Mesendoderm (in vitro differentiated cells): ENCODE data around the gene PRM2.

Experiments
- DNase-seq: peaks from one replicate; pipeline ENCODE4 v3.0.0; 2013
- H2AK5ac ChIP-seq: 2 replicates; pipeline ENCODE4 v1.6.1; 2013; ENCODE audit warnings: low read length, inconsistent platforms
- H2BK120ac ChIP-seq: 2 replicates; pipeline ENCODE4 v1.6.1; 2013; ENCODE audit warnings: low read depth, mild to moderate bottlenecking, low read length, moderate library complexity, mixed read lengths
- H2BK15ac ChIP-seq: replicated peaks from 2 replicates; pipeline ENCODE4 v1.6.1; 2013; ENCODE audit warnings: low read depth, mild to moderate bottlenecking, moderate library complexity
- H2BK5ac ChIP-seq: 2 replicates; pipeline ENCODE4 v1.6.1; 2013; ENCODE audit warnings: low read length, inconsistent platforms
- H3K18ac ChIP-seq: 2 replicates; pipeline ENCODE4 v1.6.1; 2013; ENCODE audit warnings: mild to moderate bottlenecking, low read length, mixed read lengths
- H3K23ac ChIP-seq: one replicate; pipeline ENCODE4 v1.6.1; 2013; ENCODE audit warnings: low read length
- H3K27ac ChIP-seq: 2 replicates; pipeline ENCODE4 v1.5.1; 2013; ENCODE audit warnings: low read depth, mild to moderate bottlenecking, inconsistent platforms, low read length, moderate library complexity
- H3K27me3 ChIP-seq: 2 replicates; pipeline ENCODE4 v1.6.1; 2013; ENCODE audit warnings: low read length, control low read depth, mild to moderate bottlenecking, inconsistent platforms; ENCODE audit not compliant: insufficient read depth, poor library complexity
- H3K36me3 ChIP-seq: 2 replicates; pipeline ENCODE4 v1.6.1; 2013; ENCODE audit warnings: low read length, inconsistent platforms; ENCODE audit not compliant: control insufficient read depth, insufficient read depth
- H3K4ac ChIP-seq: one replicate; pipeline ENCODE4 v1.6.1; 2013; ENCODE audit warnings: low read depth, mild to moderate bottlenecking, low read length, moderate library complexity
- H3K4me1 ChIP-seq: 2 replicates; pipeline ENCODE4 v1.6.1; 2013; ENCODE audit warnings: low read depth, low read length, inconsistent platforms; ENCODE audit not compliant: control insufficient read depth
- H3K4me2 ChIP-seq: 2 replicates; pipeline ENCODE4 v1.6.1; 2013; ENCODE audit warnings: low read length
- H3K4me3 ChIP-seq: 2 replicates; pipeline ENCODE4 v1.5.1; 2013; ENCODE audit warnings: mild to moderate bottlenecking, low read length
- H3K56ac ChIP-seq: one replicate; pipeline ENCODE4 v1.6.1; 2013; ENCODE audit warnings: low read length
- H3K79me1 ChIP-seq: 2 replicates; pipeline ENCODE4 v1.6.1; 2013; ENCODE audit warnings: low read length, inconsistent platforms
- H3K79me2 ChIP-seq: 2 replicates; pipeline ENCODE4 v1.6.1; 2013; ENCODE audit warnings: mild to moderate bottlenecking, low read length; ENCODE audit not compliant: control insufficient read depth, insufficient read depth
- H3K9ac ChIP-seq: 2 replicates; pipeline ENCODE4 v1.6.1; 2013; ENCODE audit warnings: low read length, inconsistent platforms
- H4K5ac ChIP-seq: one replicate; pipeline ENCODE4 v1.6.1; 2013; ENCODE audit warnings: low read length
- H4K8ac ChIP-seq: one replicate; pipeline ENCODE4 v1.6.1; 2013; ENCODE audit warnings: low read depth, mild to moderate bottlenecking, control low read depth, low read length, moderate library complexity
- WGBS: extraction: QIAGEN DNeasy Blood & Tissue Kit; methylation state at CpG from one replicate; pipeline ENCODE4 v1.1.7; 2013; ENCODE audit warnings: low lambda C conversion rate, missing lambda C conversion rate; ENCODE audit not compliant: insufficient coverage; ENCODE audit errors: extremely low coverage; 5-methylcytosine and 5-hydroxymethylcytosine counted together

Gene PRM2

GRCh38 chr16:11258553-11259492, 17.5 kb downstream of the PRM2 start:
- peaks cover 2% of the 10 kb centered on the region for H3K36me3 ChIP-seq
- no peak overlapping the region for H4K5ac ChIP-seq
- no peak overlapping the region for H2BK120ac ChIP-seq
- peaks cover 2% of the 10 kb centered on the region for H3K79me1 ChIP-seq
- H3K27ac ChIP-seq: no peak overlapping the region
- H3K4me3 ChIP-seq: no peak overlapping the region
- no peak overlapping the region for H4K8ac ChIP-seq
- H2BK5ac ChIP-seq: no peak overlapping the region
- H3K56ac ChIP-seq: no peak overlapping the region
- H3K4me2 ChIP-seq: no peak overlapping the region
- H2AK5ac ChIP-seq: no peak overlapping the region
- H3K9ac ChIP-seq: no peak overlapping the region
- H3K23ac ChIP-seq: no peak overlapping the region
- H3K27me3 ChIP-seq: no peaks in the 10 kb centered on the region
- no peak overlapping the region for H3K18ac ChIP-seq
- peaks cover 17% of the 10 kb centered on the region for H3K79me2 ChIP-seq
- no peak overlapping the region for H3K4ac ChIP-seq
- H2BK15ac ChIP-seq: no peak overlapping the region
- WGBS: no CpG with 5 or more reads among the region's 15 CpGs
- peaks cover 2% of the 10 kb centered on the region for H3K4me1 ChIP-seq
- DNase-seq: no peak

- Histone ChIP-seq H3K9ac (peak overlapping the region; percentile 83), H3K4ac (no peak overlapping the region), H3K23ac (no peak overlapping the region), H4K5ac (no peak overlapping the region), H3K36me3 (peaks cover 9% of the 10 kb centered on the region), H2BK120ac (no peak overlapping the region), H3K27ac (no peak overlapping the region), H3K56ac (peak overlapping the region; percentile 93), H4K8ac (peak overlapping the region; percentile 30), H2BK5ac (peak overlapping the region; percentile 73), H3K18ac (peak overlapping the region; percentile 94), H3K79me2 (peaks cover 26% of the 10 kb centered on the region), H2BK15ac (no peak overlapping the region), H3K4me3 (peak overlapping the region; percentile 8), H2AK5ac (peak overlapping the region; percentile 97), H3K4me1 (peaks cover 3% of the 10 kb centered on the region), H3K27me3 (no peaks in the 10 kb centered on the region), H3K79me1 (peaks cover 10% of the 10 kb centered on the region), H3K4me2 (peak overlapping the region; percentile 73)
- DNase-seq: peak; percentile 90
- WGBS: no CpG with 5 or more reads among the region's 21 CpGs
Observed at GRCh38 chr16:11257131-11257938, 18.9 kb downstream of the PRM2 start.

DNA sequence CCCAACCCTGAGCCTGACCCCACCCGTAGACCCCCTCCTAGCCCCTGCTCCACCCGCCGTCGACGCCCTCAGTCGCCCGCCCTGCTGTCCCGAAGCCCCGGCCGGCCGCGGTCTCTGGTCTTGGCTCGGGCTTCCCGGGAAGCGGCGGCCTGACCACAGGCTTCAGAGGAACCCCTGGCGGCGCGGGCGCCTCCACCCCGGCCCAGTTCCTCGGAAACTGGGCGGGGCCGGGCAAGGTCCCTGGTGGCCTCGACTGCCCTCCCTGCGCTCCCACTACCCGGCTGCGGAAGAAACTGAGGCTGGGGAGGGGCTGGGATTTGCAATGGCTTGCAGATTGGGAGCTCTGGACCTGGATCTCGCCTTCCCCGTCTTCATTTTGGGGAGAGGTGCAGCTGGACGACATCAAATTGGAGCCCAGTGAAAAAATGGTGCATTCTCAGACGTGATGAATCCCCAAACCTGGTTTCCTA, 19.6 kb downstream of the PRM2 start:
- Histone ChIP-seq H4K5ac (no peak overlapping the region), H3K18ac (peak overlapping the region; percentile 94), H4K8ac (peak overlapping the region; percentile 30), H2BK5ac (peak overlapping the region; percentile 70), H3K56ac (peak overlapping the region; percentile 93), H2AK5ac (no peak overlapping the region), H3K4me3 (peak overlapping the region; percentile 70), H3K23ac (peak overlapping the region; percentile 86), H3K4ac (peak overlapping the region; percentile 46), H3K4me2 (peak overlapping the region; percentile 73), H2BK15ac (no peak overlapping the region), H3K9ac (peak overlapping the region; percentile 83), H3K4me1 (peaks cover 3% of the 10 kb centered on the region), H3K27me3 (no peaks in the 10 kb centered on the region), H3K79me1 (peaks cover 12% of the 10 kb centered on the region), H3K79me2 (peaks cover 26% of the 10 kb centered on the region), H2BK120ac (no peak overlapping the region), H3K36me3 (peaks cover 9% of the 10 kb centered on the region), H3K27ac (peak overlapping the region; percentile 77)
- peak; percentile 67 for DNase-seq
- no CpG with 5 or more reads among the region's 32 CpGs for WGBS

GRCh38 chr16:11255737-11256660, 20.3 kb downstream of the PRM2 start, which contains the start of gene SOCS1:
Gene SOCS1, minus strand, starts transcription at chr16:11256204. Its CDS starts 726 bp downstream, at chr16:11255478.
- no CpG with 5 or more reads among the region's 100 CpGs for WGBS
- Histone ChIP-seq H3K4me2 (peak within 1 kb of the TSS; percentile 73), H2BK5ac (peak within 1 kb of the TSS; percentile 70), H3K56ac (peak within 1 kb of the TSS; percentile 93), H3K36me3 (peaks cover 9% of the 10 kb centered on the region), H3K79me2 (peaks cover 26% of the 10 kb centered on the region), H3K4me1 (peaks cover 3% of the 10 kb centered on the region), H3K27ac (peak within 1 kb of the TSS; percentile 91), H3K23ac (peak within 1 kb of the TSS; percentile 95), H3K4ac (peak within 1 kb of the TSS; percentile 76), H3K27me3 (no peaks in the 10 kb centered on the region), H4K5ac (no peak within 1 kb of the TSS), H3K18ac (peak within 1 kb of the TSS; percentile 94), H3K9ac (peak within 1 kb of the TSS; percentile 83), H3K4me3 (peak within 1 kb of the TSS; percentile 80), H2BK15ac (no peak within 1 kb of the TSS), H4K8ac (peak within 1 kb of the TSS; percentile 30), H2BK120ac (no peak within 1 kb of the TSS), H2AK5ac (no peak within 1 kb of the TSS), H3K79me1 (peaks cover 12% of the 10 kb centered on the region)
- peak; percentile 93 for DNase-seq
